Activated CD8-positive, alpha-beta memory T cell treated with anti-CD3 and anti-CD28 coated beads, Interleukin-2, amount 50 U/mL, for 48 hours (primary cell): ENCODE data around the gene GINS2.

Experiments used
- DNase-seq: peaks from one replicate; pipeline ENCODE4 v3.0.0-alpha.2; 2020

GINS2 gene

GRCh38 chr16:85687651-85688471 is 893 bp downstream of the GINS2 start:
- DNase-seq = no peak

- peak; percentile 64 for DNase-seq
Observed at GRCh38 chr16:85686912-85687591, 1.7 kb downstream of the GINS2 start.

DNA sequence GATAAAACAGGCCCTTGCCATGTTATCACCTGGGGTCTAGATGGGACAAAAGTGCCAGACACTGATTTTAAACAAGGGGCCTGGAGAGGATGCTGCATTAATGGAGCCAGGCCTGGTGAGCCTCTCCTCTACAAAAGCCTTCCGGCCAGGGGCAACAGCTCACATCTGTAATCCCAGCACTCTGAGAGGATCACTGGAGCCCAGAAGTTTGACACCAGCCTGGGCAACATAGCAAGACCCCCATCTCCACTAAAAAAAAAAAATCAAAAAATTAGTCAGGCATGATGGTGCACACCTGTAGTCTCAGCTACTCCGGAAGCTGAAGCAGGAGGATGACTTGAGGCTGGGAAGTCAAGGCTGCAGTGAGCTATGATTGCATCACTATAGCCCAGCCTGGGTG is 3.5 kb downstream of the GINS2 start:
- no peak for DNase-seq

GRCh38 chr16:85683363-85683762 is 5.4 kb downstream of the GINS2 start:
- DNase-seq = no peak

DNA sequence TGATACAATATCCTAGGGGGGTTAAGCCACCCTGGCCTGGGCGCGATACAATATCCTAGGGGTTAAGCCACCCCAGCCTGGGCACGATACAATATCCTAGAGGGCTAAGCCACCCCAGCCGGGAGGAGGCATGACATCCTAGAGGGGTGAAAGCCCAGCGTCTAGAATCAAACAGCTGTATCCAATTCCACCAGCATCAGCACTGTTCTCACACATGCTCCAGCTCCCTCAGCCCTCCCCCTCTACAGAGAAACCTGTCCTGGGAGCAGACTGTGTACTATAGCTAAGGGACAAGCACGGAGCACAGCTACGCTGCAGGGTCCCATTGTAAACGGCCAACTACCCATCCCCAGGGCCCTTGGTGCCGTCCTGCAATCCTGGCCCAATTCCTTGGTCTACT is 6.2 kb downstream of the GINS2 start:
- no peak for DNase-seq

- DNase-seq = no peak
Observed at GRCh38 chr16:85681255-85681654, 7.5 kb downstream of the GINS2 start.

- no peak for DNase-seq
Observed at GRCh38 chr16:85680352-85680944, 8.3 kb downstream of the GINS2 start.

GRCh38 chr16:85679870-85680269 is 8.9 kb downstream of the GINS2 start:
- no peak for DNase-seq

DNA sequence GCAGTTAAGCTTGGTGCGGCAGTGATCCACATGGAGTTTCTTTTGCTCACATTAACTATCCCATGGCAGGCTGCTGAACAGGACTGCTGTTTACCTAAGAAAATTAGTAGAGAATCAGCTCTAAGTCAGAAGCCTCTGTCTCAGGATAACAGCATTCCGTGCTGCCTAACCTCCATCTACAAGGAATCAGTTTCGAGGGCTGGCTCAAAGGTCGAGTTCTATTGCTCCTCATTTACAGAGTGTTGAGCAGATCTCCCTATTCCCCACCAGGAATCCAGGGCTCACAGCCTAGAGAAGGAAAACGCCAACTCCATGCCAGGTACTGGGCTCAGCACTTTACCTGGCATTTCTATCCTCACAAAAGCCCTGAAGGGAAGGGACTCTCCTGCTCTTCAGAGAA is 9.9 kb downstream of the GINS2 start:
- DNase-seq = no peak

GRCh38 chr16:85678016-85678415 is 10.7 kb downstream of the GINS2 start:
- DNase-seq = no peak

- no peak for DNase-seq
Observed at GRCh38 chr16:85677383-85677967, 11.3 kb downstream of the GINS2 start.

- no peak for DNase-seq
Observed at GRCh38 chr16:85676466-85676865, 12.3 kb downstream of the GINS2 start.

DNA sequence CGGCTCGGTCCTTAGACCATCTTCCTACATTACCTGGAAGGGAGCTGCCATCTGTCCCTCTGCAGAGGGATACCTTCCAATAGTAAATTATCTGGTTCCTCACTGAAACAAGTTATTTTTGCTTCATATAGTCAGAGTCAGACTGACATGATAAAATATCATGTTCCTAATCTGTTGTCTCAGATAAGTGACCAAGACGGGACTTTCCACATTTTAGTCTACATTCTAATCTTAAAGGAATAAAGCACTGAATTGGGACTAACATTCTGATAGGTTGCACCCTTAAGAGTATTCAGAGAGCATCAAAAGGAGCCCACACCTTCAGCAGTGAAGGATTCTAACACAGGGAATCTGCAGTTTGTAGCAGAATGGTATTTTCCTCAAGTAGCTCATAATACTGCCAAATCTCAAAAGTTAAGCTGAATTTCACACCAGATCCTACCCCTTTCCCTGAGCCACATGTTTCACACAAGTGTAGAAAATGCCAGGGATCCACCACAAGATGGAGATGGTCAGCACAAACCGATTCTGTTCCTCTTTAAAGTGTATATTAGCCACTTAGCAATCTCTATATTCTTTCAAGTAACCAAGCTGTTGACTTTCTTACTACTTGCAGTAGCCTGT is 13.4 kb downstream of the GINS2 start:
- no peak for DNase-seq

GRCh38 chr16:85674828-85675227 is 13.9 kb downstream of the GINS2 start:
- DNase-seq = no peak

DNA sequence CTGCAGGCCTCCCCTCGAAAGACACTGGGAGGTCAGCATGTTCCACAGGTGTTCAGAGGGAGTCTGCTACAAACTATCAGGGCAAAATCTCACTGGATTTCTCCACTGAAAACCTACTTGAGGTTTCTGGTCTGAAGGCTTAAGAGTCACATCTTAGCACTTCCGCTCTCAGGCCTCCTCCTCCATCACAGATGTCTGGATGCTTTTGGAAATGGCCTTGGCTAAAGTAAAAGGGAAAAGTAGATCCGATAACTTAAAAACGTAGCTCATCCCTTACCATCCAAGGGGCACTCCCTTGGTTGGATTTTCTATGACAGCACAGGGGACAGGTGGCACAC is 14.4 kb downstream of the GINS2 start:
- DNase-seq = no peak

GRCh38 chr16:85673529-85674417 is 15.0 kb downstream of the GINS2 start:
- DNase-seq = no peak

DNA sequence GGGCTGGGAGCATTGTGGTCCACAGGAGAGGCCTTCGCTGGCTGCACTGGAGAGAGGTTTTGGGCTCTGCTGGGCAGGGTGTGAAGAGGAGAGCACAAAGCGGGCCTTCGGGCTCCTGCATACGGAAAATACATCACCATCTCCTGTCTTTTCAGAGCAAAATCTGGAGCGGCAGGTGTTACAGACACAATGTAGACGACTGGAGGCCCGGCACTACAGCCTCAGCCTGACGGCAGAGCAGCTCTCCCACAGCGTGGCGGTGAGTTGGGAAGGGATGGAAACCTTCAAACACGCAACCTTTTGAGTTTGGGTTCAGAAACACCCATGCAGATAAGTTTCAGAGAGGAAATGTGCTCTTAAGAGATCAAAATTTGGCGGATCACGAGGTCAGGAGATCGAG is 17.9 kb downstream of the GINS2 start:
- no peak for DNase-seq

GRCh38 chr16:85668676-85669424 is 19.9 kb downstream of the GINS2 start:
- DNase-seq = no peak

GRCh38 chr16:85667841-85668413 is 20.8 kb downstream of the GINS2 start:
- DNase-seq = no peak

DNA sequence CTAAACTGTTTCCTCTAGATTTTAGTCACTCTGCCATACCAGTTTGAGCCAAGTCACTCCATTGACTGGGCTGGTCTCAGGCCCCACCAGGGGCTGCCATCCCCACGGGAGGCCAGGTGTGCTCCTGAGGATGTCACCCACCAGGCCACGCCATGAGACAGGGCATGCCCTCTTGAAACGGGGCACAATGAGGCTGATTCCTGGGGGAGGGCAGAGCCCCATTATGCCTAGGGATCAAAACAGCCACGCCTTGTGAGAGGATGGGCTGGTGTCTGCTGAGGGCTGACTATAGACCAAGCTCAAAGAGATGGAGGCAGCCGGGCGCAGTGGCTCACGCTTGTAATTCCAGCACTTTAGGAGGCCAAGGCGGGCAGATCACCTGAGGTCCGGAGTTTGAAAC is 21.5 kb downstream of the GINS2 start:
- no peak for DNase-seq

GRCh38 chr16:85665929-85666328 is 22.8 kb downstream of the GINS2 start:
- DNase-seq = no peak
